HG02588 (cell line): Measurements from ENCODE around the gene TNS3.
"Not testable (repeated sequence)": the region's sequence is repeated elsewhere in the genome, so short reads cannot be mapped to it uniquely, and the experiment has no call there.

Experiments
- ATAC-seq: cut with Tn5 transposase; IDR thresholded peaks from one replicate; pipeline ENCODE4 v1.9.1; 2021; ENCODE audit warnings: mild to moderate bottlenecking, moderate library complexity; ENCODE audit not compliant: unreplicated experiment

Gene TNS3

GRCh38 chr7:47581804-47582763, at the start of gene TNS3:
Gene TNS3 (minus strand): TSS chr7:47582111. CDS start chr7:47439636, 142,475 bp downstream.
- no peak for ATAC-seq

- ATAC-seq: no peak
These were observed 49.8 kb upstream of the TNS3 start for GRCh38 chr7:47631711-47632110.

GRCh38 chr7:47627580-47628283, 45.8 kb upstream of the TNS3 start:
- ATAC-seq: peak; percentile 67

- ATAC-seq: no peak
These were observed 44.2 kb upstream of the TNS3 start for GRCh38 chr7:47625861-47626715.

GRCh38 chr7:47624689-47625088, 42.8 kb upstream of the TNS3 start:
- ATAC-seq: no peak

GRCh38 chr7:47622946-47623640, 41.2 kb upstream of the TNS3 start:
- no peak for ATAC-seq

- ATAC-seq: no peak
These were observed 40.7 kb upstream of the TNS3 start for GRCh38 chr7:47622586-47622945.

GRCh38 chr7:47621979-47622561, 40.2 kb upstream of the TNS3 start:
- ATAC-seq: no peak

- ATAC-seq: no peak
These were observed 39.4 kb upstream of the TNS3 start for GRCh38 chr7:47621347-47621746.

- no peak for ATAC-seq
These were observed 37.9 kb upstream of the TNS3 start for GRCh38 chr7:47619806-47620205.

- ATAC-seq: no peak
These were observed 35.2 kb upstream of the TNS3 start for GRCh38 chr7:47617131-47617530.

GRCh38 chr7:47614450-47614849, 32.5 kb upstream of the TNS3 start:
- no peak for ATAC-seq

- no peak for ATAC-seq
These were observed 29.2 kb upstream of the TNS3 start for GRCh38 chr7:47611045-47611511.

GRCh38 chr7:47610506-47611044, 28.7 kb upstream of the TNS3 start:
- ATAC-seq: no peak

- ATAC-seq: no peak
These were observed 28.0 kb upstream of the TNS3 start for GRCh38 chr7:47609803-47610452.

GRCh38 chr7:47606593-47607046, 24.7 kb upstream of the TNS3 start:
- not testable (repeated sequence) for ATAC-seq

GRCh38 chr7:47605816-47606575, 24.1 kb upstream of the TNS3 start:
- ATAC-seq: no peak

GRCh38 chr7:47604496-47604890, 22.6 kb upstream of the TNS3 start:
- no peak for ATAC-seq
